ENCODE measurements around the gene GSG1. TPM values are rescaled to one million over a fixed set of nuclear protein-coding genes. Genes with fewer than 3 reads are reported as not detected.

GSG1 gene
- total RNA-seq, 1 donor from 2014 or later: not detected

DNA sequence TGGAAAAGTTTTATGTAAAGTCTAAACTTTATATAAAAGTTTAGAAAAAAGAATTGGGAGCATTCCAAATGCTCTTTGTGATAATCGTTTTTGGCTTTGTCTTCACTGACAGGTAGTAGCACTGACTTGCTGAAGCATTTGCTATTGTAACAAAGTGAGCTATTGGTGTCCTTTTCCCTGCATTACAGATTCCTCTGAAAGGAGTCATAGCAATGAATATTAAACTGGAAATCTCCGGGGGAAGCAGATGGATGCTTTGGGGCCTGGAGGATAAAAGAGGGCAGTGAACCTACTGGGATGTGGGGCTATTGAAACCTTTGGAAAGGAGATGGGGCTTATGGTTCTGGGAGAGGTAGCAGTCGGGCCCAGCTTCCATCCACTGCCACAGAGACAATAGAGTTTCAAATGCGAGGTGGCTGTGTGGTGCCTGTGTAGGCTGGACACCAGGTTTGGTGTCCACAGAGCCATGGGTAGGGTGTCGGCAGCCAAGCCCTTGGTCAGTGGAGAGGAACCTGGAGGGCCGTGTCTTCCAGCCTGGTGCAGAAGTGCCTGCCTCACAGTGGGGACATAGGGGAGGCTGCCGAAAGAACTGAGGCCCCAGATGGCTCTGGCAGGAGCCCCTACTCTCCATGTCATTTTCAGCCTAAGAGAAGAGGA lies 10.1 kb downstream of the GSG1 start:
- peaks cover 53% of the 10 kb centered on the region for H3K4me1 Mint-ChIP-seq (ENCODE audit: unreplicated experiment)
- no peaks in the 10 kb centered on the region for H3K36me3 Mint-ChIP-seq (ENCODE audit: unreplicated experiment)
- DNase-seq (ENCODE audit: extremely low spot score, unreplicated experiment): no peak
- no peaks in the 10 kb centered on the region for H3K27me3 Mint-ChIP-seq (ENCODE audit: unreplicated experiment)
- H3K9me3 Mint-ChIP-seq (ENCODE audit: unreplicated experiment): no peaks in the 10 kb centered on the region
- no peak overlapping the region for H3K4me3 Mint-ChIP-seq (ENCODE audit: unreplicated experiment)
- TF ChIP-seq, protein P1, sequence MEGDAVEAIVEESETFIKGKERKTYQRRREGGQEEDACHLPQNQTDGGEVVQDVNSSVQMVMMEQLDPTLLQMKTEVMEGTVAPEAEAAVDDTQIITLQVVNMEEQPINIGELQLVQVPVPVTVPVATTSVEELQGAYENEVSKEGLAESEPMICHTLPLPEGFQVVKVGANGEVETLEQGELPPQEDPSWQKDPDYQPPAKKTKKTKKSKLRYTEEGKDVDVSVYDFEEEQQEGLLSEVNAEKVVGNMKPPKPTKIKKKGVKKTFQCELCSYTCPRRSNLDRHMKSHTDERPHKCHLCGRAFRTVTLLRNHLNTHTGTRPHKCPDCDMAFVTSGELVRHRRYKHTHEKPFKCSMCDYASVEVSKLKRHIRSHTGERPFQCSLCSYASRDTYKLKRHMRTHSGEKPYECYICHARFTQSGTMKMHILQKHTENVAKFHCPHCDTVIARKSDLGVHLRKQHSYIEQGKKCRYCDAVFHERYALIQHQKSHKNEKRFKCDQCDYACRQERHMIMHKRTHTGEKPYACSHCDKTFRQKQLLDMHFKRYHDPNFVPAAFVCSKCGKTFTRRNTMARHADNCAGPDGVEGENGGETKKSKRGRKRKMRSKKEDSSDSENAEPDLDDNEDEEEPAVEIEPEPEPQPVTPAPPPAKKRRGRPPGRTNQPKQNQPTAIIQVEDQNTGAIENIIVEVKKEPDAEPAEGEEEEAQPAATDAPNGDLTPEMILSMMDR (IDR thresholded peaks at IDR 0.05): no peak
- H3K27ac Mint-ChIP-seq (ENCODE audit: unreplicated experiment): peak overlapping the region; percentile 54

DNA sequence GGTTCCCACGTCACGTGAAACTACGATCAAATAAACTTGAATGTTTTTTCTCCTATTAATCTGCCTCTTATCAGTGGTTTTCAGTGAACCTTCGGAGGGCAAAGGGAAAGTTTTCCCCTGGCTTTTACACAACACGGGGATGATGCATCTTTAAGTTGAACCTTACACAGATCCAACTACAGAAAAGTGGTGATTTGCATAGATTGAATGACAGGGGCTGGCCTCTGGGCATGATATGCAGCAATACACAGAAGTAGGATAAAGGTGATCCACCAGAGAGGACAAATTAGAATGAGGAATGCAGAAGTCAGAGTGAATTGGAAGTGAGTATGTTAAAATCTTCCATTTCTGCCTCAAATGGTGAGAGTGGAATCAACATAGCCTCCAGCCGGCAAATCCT lies 11.6 kb downstream of the GSG1 start:
- DNase-seq (ENCODE audit: extremely low spot score, unreplicated experiment): no peak
- Mint-ChIP-seq H3K36me3 (ENCODE audit: unreplicated experiment) (no peaks in the 10 kb centered on the region), H3K27ac (ENCODE audit: unreplicated experiment) (no peak overlapping the region), H3K9me3 (ENCODE audit: unreplicated experiment) (no peaks in the 10 kb centered on the region), H3K27me3 (ENCODE audit: unreplicated experiment) (no peaks in the 10 kb centered on the region), H3K4me1 (ENCODE audit: unreplicated experiment) (peaks cover 39% of the 10 kb centered on the region), H3K4me3 (ENCODE audit: unreplicated experiment) (no peak overlapping the region)
- TF ChIP-seq, protein P1 (IDR thresholded peaks at IDR 0.05): no peak

DNA sequence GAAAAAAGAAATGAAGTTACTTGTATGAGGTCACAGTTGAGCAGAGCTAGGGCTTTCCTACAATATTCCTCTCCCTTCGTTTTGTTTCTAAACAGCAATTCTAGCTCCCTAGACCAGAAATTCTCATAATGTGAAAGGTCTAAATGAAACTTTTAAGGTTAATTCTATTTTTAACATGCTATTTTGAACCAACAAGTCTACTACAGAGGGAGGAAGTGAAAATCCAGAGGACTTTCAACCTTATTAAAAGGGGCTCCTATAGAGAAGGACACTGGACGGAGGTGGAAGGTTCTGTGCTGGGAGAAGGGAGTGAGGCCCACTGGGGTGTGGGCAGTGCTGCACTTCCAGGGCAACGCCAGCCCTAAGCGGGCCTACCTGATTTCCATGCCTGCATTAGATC lies 13.4 kb downstream of the GSG1 start:
- H3K4me1 Mint-ChIP-seq (ENCODE audit: unreplicated experiment): peaks cover 27% of the 10 kb centered on the region

DNA sequence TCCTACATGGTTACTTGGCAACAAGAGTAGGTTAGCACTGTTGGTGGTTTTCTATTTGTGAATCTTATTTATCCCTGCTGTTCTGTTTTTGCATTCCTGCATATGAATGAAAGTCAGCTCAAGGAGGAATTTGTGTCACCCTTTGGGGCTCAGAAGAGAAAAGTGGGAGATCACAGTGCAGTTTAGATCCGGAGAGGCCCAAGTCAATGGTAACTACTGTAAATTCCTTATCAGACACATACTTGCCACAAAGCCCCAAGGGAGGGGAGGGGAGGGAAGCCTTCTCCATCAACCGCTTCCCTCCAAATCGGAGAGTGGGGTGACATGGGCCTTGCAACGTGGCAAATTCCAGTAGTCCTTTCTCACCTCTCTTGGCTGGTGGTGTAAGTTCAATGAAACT lies 15.0 kb downstream of the GSG1 start:
- TF ChIP-seq, protein P1 (IDR thresholded peaks at IDR 0.05): no peak
- DNase-seq (ENCODE audit: extremely low spot score, unreplicated experiment): no peak
- Mint-ChIP-seq H3K9me3 (ENCODE audit: unreplicated experiment) (no peaks in the 10 kb centered on the region), H3K27me3 (ENCODE audit: unreplicated experiment) (no peaks in the 10 kb centered on the region), H3K4me1 (ENCODE audit: unreplicated experiment) (peaks cover 11% of the 10 kb centered on the region), H3K4me3 (ENCODE audit: unreplicated experiment) (no peak overlapping the region), H3K27ac (ENCODE audit: unreplicated experiment) (no peak overlapping the region), H3K36me3 (ENCODE audit: unreplicated experiment) (peaks cover 8% of the 10 kb centered on the region)

More for the DNA sequence above, 13.4 kb downstream of the GSG1 start:
- Mint-ChIP-seq H3K36me3 (ENCODE audit: unreplicated experiment) (peaks cover 1% of the 10 kb centered on the region), H3K4me3 (ENCODE audit: unreplicated experiment) (no peak overlapping the region), H3K27ac (ENCODE audit: unreplicated experiment) (no peak overlapping the region), H3K9me3 (ENCODE audit: unreplicated experiment) (no peaks in the 10 kb centered on the region), H3K27me3 (ENCODE audit: unreplicated experiment) (no peaks in the 10 kb centered on the region)
- TF ChIP-seq, protein P1 (IDR thresholded peaks at IDR 0.05): no peak
- DNase-seq (ENCODE audit: extremely low spot score, unreplicated experiment): no peak

DNA sequence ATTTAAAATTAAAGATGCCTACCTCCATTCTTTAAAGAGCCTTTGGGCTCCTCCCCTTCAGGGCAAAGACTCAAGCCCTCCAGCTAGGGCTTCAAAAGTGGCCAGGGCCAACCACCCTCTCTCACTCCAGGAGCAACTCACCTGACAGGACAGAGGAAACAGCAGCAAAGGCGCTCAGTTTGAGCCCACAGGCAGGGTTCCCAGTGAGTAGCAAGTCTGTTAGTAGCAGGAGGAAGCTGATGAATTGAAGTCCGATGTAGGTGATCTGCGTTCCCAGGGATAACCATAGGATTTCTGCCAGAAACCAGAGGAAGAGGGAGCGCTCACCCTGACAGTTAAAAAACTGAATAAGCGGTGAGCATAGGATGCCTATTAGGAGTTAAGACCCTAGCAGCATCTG lies 15.7 kb downstream of the GSG1 start:
- Mint-ChIP-seq H3K9me3 (ENCODE audit: unreplicated experiment) (no peaks in the 10 kb centered on the region), H3K4me1 (ENCODE audit: unreplicated experiment) (peaks cover 7% of the 10 kb centered on the region), H3K27ac (ENCODE audit: unreplicated experiment) (no peak overlapping the region), H3K27me3 (ENCODE audit: unreplicated experiment) (no peaks in the 10 kb centered on the region), H3K4me3 (ENCODE audit: unreplicated experiment) (no peak overlapping the region), H3K36me3 (ENCODE audit: unreplicated experiment) (peaks cover 8% of the 10 kb centered on the region)
- TF ChIP-seq, protein P1 (IDR thresholded peaks at IDR 0.05): no peak
- no peak for DNase-seq (ENCODE audit: extremely low spot score, unreplicated experiment)
